Cerebellar cortex (tissue), 1 donor: Measurements from ENCODE around the gene FRMD4B.

Source experiments
- DNase-seq: peaks from one replicate; pipeline ENCODE4 v3.0.0-alpha.2; 2015; ENCODE audit warnings: low spot score

FRMD4B gene

DNA sequence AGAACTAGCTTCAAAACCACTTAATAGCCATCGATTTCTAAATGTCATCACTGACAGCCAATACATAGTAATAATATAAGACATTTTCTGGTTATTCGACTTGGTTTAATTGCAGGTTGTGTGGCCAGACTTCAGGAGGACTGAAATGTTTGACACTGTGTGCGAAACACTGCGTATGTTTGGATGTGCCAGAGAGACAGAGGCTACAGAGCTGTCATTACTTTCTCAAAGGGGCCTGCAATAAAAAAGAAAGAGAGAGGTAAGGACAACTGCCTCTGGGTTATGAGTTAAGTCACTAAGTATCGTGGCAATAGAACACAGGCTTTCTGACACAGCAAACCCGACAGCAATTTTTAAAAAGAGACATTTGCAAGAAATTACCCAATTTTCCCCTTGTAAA, 264.4 kb downstream of the FRMD4B start:
- DNase-seq: no peak

GRCh38 chr3:69120879-69121464, 264.9 kb downstream of the FRMD4B start:
- peak; percentile 84 for DNase-seq
